Heart left ventricle (tissue), 13 donors: ENCODE measurements around the gene COL26A1.

ENCODE experiments used
- CTCF ChIP-seq, 12 donors: fragments of 200-600 bp; sonication (generic) in 4 of 12; IDR thresholded peaks; one replicate each; pipeline versions ENCODE4 v1.5.0 to v1.8.0; 2018 to 2022; ENCODE audit warnings: antibody characterized with exemption in 12 of 12, mild to moderate bottlenecking in 5 of 12
- POLR2A ChIP-seq, 2 donors: fragments of 450-650 bp; IDR thresholded peaks; one replicate each; pipeline ENCODE4 v1.6.1; 2017; ENCODE audit warnings: antibody characterized with exemption in 2 of 2, mild to moderate bottlenecking in 2 of 2, moderate library complexity in 2 of 2
- donor health status: ischemic (EF 13 %, LVEDD 7.1; RV severe dilation, severe dysfunction).
- donor health status: DM: no; HTN: yes; CAD: no.
- donor health status: DM: no; HTN: no; CAD: no.
- donor health status: ischemic (EF 25% LVEDD 6.9; RV normal size, moderate dysfunction).
- donor health status: ischemic (EF 25% LVEDD 5.7; RV mildly dilated, moderate dysfunction).
- donor health status: ischemic (EF 35%, LVEDD 5.7; RV mildly dilated, moderate dysfunction).
- donor health status: nonischemic (EF 11% LVEDD 7.7; RV severe dilation, severe dysfunction).
- donor health status: DM: yes; HTN: yes; CAD: no.
- donor health status: PGD.
- donor health status: ischemic (EF 29% LVEDD 5.4; RV normal size, mild dysfunction).
- donor health status: nonischemic (EF 23%, LVEDD 6.1; RV moderate dilation, normal function).

- TF ChIP-seq CTCF (IDR thresholded peaks at IDR 0.05) (no peak), POLR2A (IDR thresholded peaks at IDR 0.05) (no peak)
Measured at GRCh38 chr7:101328159-101328558, 34.5 kb upstream of the COL26A1 start.
